ENCODE results near the gene KCNN4.

- no peak for TF ChIP-seq CTCF (IDR thresholded peaks at IDR 0.05; ENCODE audit: insufficient read depth, low read length, poor library complexity, severe bottlenecking)
- no peak for TF ChIP-seq EZH2phosphoT487 (conservative IDR thresholded peaks at IDR 0.05; ENCODE audit: low read length)
These were observed 26.6 kb downstream of the KCNN4 start for GRCh38 chr19:43754253-43754502.
